ENCODE results near the gene GRID2.
"Not testable (repeated sequence)": the region's sequence is repeated elsewhere in the genome, so short reads cannot be mapped to it uniquely, and the experiment has no call there.

GRID2 gene

DNA sequence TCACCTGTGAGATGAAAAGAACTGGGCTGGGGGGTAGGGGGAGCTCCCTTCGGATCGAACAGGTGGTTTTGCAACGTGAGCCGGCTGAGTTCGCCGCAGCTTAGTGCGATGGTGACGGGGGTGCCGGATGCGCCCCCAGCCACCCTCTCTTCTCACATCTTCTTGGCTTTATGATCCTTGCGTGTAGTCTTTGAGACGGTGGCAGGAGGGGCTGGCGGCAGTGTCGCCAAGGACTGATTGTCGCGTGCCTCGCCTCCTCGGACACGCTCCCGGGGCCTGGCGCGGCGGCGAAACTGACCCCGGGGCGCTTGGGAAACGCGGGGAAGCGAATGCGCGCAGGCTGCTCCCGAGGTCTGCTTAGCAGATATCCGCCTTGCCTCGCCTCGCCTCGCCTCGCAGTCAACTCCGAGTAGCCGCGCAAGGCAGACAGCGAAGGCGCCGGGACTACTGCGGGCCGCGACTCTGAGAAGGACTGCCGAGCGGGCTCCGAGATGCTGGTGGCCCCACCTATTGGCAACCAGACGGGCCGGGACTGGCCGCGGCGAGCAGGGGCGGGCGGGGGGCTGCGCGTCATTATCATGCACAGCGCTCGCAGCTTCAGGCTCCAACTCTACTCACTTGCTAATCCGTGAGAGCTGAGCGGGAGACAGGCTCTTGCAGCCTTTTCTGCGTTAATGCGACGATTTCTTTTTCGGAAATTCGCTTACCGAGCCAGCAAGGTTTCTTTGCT lies 1.5 kb downstream of the GRID2 start:
- no peak for DNase-seq (ENCODE audit: low read depth in 2 of 2, low spot score in 1 of 2)

DNA sequence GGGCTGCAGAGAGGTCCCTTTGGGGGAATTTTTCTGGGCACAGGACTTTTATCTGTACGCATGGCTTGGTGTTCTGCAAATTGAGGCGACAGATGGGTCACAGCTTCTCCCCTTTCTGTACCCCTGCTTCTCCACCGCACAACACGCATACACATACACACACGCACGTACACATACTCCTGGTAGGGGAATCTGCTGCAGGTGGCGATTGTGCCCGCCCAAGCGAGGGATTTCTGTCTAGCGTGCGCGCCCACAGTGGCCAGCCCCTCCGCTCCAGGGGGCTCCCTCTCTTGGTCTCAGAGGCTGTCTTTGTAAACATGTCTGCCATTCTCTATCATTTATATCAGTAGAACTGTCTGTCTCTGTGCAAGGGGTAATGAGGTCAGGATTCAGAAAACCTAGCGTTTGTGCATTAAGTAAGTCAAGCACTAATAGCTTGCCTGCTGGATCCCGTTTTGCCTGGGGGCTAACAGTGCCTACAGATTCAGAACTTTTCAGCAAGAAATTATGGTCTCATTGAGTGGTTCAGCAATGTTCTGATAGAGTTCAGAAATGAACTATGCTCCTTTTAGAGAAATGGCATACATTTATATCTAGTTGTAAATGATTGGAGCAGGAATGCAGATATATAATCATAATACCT lies 2.2 kb downstream of the GRID2 start:
- no peak for DNase-seq (ENCODE audit: low read depth in 2 of 2, low spot score in 1 of 2)

DNA sequence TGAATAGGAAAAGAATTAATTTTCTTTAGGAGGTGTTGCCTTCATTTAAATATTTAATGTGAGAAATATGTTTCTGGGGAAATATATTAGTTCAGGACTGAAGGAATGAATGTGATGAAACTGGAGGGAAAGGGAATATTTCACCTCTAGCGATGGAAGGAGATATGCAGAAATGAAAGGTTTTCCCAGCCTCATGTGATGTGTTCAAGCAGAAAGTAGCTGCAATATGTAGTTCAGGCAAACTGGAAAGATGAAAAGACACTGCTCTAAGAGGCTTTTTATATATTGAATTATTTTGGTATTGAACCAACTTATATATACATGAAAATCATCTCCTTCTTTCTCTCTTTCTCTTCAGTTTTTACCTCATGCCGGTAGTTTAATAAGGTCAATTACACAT lies 3.4 kb downstream of the GRID2 start:
- DNase-seq (ENCODE audit: low read depth in 2 of 2, low spot score in 1 of 2), result no peak

DNA sequence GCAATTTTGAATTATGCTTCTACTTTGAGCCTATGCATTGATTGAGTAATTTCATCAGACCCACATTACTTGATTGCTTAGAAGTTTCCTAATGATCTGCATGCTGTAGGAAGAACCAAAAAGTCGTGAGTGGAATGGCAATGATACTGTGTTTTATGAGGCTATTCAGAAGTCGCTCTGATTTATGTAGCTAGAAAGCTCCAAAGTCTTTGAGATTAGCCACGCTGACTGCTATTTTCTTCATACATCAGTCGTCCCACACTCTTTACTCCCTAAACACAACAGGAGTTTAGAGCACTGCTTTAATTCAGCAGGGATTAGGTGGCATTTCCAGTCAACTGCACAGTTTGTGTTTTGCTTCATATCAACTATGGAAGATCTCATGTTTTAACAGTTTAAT lies 4.1 kb downstream of the GRID2 start:
- no peak for DNase-seq (ENCODE audit: low read depth in 2 of 2, low spot score in 1 of 2)

DNA sequence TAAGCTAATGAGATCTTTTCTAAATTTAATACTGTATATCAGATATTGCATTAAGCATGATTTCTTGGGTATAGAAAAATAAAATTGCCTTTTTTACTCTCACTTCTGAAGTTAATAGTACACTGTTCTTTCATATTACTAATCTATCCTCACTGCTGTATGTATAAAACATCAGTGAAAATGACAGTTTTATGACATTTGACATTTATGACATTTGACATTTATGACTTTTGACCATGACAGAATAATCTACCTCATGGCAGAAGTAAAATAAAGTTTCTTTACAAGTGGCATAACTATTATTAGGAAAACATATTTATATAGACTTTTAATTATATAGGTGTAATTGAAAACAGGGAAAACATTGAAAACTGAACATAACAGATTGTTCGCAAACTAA lies 13.3 kb downstream of the GRID2 start:
- no peak for DNase-seq (ENCODE audit: low read depth in 2 of 2, low spot score in 1 of 2)

DNA sequence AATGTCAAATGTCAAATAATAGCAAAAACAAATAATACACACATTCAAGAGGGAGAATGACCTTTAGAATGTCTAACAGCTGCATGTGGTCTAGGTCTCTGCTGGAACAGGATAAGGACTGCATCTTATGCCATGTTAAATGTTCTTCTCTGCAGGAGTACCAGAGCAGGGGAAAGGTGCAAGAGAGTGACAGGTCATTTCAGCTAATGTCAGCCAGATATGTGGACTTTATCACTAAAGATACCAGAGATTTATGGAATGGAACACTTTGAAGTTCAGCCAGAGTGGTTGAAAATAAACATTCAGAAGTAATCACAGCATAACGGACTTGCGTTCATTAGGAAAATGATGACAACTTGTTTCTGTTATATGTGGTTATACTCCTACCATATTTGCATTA lies 24.3 kb downstream of the GRID2 start:
- DNase-seq (ENCODE audit: low read depth in 2 of 2, low spot score in 1 of 2), result no peak

DNA sequence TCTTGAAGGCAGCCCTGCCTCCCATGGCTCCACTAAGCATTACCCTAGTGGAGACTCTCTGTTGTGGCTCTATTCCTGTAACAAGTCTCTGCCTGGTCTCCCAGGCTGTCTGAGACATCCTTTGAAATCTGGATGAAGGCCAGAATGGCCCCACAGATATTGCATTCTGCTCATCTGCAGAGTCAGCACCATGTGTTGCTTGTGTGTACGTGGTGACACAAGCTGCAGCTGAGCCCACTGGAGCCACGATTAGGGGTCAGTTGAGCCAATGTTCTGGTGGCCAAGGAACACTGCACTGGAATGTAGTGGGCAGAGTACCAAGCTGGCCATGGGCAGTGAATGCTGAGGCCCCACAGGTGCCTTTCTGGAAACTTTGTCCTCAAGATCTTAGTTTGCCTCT lies 29.2 kb downstream of the GRID2 start:
- DNase-seq (ENCODE audit: low read depth in 2 of 2, low spot score in 1 of 2), result no peak

DNA sequence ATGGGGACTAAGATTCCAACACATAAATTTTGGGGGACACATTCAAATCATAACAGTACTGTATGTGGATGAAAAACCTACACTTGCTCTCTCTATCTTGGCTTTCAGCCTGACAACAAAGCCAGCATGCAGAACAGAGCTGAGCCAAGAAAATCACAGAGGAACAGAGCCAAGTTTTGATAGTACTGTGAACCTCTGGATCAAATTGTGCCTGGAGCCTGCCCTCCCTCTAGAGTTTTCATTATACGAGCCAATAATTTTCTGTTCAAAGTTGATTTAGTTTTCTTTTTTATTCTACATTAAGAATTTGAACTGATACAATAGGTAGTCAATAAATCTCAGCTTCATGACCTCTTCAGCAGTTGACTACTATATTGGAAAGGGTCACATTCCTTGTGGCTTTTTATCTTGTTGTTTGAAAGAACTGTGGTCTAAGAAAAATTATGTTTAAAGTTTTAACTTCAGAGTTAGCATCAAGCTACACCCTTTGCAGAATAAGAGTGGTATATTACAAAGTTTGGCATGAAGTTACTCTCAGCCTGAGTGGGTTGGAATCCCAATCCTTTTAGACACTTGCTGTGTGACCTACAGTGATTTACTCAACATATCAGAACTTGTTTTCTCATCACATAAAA lies 31.1 kb downstream of the GRID2 start:
- no peak for DNase-seq (ENCODE audit: low read depth in 2 of 2, low spot score in 1 of 2)

DNA sequence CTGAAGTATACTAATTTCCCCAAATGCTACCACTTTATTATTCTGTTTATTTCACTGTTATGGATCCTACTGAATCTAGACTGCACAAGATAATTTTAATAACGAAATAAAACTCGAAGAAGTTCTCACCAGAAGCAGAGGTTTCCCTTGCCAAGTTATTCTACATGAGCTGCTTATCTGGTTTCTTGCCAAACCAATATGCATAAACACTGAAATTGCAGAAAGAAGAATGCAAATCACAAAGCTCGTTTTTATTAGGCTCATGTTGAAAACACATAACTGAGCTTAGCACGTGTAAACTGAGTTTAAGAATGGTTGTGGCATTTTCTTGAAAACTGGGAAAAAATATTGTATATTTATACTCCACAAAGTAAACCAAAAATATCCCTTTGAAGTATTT lies 35.9 kb downstream of the GRID2 start:
- DNase-seq (ENCODE audit: low read depth in 2 of 2, low spot score in 1 of 2), result no peak

DNA sequence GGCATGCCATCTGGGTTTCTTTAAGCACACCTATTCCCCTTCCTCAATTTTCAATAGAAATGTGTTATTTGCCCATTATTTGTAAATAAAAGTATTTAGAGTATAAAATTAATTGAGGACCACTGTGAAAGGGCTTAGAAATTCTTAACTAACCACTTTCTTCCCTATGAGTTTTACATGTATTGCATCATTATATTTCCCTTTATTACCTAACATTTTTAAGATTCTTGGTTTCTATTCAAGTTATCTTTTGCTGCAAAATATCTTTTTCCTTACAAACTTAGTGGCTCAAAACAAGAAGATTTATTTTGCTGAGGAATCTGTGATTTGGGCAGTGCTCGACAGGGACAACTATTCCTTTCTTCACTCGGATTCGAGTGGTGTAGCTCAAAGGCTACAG lies 40.5 kb downstream of the GRID2 start:
- no peak for DNase-seq (ENCODE audit: low read depth in 2 of 2, low spot score in 1 of 2)

DNA sequence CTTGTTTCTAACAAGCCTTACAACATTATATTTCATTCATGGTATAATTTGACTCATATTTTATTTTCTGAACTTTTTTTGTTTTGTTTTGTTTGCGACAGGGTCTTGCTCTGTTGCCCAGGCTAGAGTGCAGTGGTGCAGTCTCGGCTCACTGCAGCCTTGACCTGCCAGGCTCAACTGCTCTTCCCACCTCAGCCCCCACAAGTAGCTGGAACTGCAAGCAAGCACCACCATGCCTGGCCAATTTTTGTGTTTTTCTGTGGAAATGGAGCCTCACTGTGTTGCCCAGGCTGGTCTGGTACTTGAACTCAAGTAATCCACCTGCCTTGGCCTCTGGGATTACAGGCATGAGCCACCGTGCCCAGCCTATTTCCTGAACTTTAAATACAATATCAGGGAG lies 42.5 kb downstream of the GRID2 start:
- DNase-seq (ENCODE audit: low read depth in 2 of 2, low spot score in 1 of 2), result no peak

DNA sequence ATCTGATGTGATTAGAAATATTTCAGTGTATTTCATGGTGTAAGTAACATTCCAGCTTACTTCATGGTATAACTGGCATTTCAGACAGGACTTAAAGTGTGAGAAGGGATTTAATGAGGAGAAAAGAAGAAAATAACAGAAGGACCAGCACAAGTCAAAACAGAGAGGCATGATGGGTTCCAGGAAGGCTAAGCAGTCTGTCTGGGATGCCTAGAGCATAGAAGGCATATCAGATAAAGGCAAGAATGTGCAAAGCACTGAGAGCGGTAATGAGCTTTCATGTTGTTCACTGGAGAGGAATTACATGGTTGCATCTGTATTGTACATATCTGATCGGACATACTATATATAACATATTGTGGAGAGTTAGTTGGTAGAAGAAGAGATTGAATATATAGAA lies 54.2 kb downstream of the GRID2 start:
- DNase-seq (ENCODE audit: low read depth in 2 of 2, low spot score in 1 of 2), result no peak

DNA sequence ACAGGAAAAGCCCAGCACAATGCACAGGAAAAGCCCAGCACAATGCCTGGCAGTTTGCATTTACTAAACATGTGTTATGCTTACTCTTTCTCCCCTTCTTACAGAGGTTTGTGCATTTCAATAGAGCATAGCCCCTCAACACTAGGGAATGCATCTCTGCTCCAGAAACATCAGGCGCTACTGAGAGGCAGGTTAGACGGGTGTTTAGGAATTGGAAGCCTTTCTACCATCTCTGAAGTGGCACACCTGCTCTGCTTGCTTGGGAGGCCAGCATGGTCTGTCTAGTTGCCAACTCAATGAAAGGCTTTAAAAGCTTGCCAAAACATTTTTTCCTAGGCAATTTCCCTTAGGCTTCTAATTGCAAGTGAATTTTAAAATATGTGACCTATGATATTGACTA lies 55.7 kb downstream of the GRID2 start:
- DNase-seq (ENCODE audit: low read depth in 2 of 2, low spot score in 1 of 2), result no peak

DNA sequence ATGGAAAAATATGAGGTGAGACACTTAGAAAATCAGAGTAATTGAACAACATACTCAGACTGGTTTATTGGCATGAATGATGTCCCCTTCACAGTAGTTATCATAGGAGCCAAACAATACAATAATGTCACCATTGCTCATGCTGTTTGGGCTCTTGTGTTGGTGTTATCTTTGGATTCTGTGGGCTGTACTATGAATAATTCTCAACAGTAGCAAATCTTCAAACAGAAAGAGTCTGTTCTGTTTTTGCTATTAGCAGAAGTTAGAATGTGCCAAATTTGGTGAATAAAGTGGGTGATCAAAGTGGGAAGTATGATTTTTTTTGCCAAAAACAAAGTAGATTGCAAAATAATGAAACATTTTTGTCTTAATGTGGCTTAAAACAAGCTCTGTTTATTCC lies 58.3 kb downstream of the GRID2 start:
- no peak for DNase-seq (ENCODE audit: low read depth in 2 of 2, low spot score in 1 of 2)

DNA sequence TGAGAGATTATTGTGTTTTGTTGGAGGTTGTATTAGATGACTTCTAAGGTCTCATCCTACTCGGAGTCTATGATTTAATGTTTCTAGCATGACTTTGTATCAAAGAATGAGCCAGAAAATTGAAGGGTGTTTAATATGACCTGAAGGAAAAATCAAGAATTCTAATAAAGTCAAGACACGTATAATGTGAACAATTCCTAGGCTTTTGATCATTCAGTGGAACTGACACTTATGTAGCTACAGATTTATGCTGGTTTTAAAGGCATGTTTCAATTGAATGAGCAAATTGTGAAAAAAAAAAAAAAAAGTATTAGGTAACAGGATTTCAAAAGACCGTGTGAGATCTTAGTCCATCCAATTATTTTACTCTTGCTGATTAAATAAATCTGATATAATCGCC lies 64.9 kb downstream of the GRID2 start:
- no peak for DNase-seq (ENCODE audit: low read depth in 2 of 2, low spot score in 1 of 2)

DNA sequence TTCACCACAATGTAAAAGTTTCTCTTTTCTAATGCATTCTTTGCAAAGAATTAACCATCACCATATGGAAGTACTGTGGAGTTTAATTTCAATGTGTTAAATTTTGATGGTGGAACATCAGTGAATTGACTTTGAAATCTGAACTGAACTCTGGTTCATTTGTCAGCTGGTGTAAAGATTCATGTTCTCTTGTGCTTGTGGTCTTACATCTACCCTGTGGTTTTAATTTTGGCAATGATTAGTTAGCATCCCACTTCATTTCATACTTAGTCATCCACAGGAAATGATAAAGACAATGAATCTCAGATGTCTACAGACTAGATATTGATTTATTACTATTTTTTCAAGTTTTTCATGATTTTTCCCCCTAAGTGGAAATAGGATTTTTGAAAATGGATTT lies 77.8 kb downstream of the GRID2 start:
- DNase-seq (ENCODE audit: low read depth in 2 of 2, low spot score in 1 of 2), result no peak

DNA sequence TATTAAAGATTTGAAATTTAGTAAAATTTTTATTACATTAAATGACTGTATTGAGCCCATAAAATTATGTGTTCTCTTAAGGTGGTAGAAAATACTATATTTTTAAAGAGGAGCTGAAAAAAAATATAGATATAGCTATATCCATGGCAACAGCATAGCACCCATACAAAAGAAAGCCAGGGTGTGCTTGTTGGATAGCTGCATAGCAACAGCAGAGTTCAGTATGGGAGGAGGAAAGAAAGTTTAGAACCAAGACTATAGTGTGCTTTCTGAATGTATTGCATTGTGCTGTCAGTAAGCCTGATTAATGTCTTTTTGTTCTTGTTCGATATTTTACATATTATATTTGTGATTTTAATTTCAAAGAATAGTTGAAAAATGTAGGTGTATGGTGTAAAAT lies 78.4 kb downstream of the GRID2 start:
- DNase-seq (ENCODE audit: low read depth in 2 of 2, low spot score in 1 of 2), result no peak

DNA sequence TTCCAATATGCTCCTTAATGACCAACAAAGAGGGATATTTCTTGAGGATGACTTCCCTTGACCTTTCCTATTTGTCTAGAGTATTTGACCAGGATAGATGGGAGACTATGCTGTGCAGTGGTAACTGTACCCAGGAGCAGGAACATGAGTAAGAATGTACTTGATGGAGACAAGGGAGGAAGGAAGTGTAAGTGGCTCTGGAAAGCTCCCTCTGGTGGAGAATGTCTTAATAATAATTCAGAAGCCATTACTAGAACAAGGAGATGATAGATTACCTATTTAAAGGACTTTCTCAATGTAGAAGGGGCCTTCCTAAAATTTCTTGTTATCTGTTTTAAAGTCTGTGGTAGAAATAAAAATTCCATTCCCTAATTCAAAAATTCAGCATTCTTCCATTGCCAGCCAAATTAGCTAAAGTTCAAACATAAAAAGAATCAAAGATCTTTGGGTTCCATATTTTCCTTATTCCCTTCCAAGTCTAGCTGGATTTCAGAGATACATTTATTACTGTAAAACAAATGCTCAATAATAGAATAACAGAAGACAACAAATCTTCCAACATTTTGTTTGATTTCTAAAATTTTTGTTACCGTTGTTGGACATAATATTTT lies 83.8 kb downstream of the GRID2 start:
- DNase-seq (ENCODE audit: low read depth in 2 of 2, low spot score in 1 of 2), result no peak

DNA sequence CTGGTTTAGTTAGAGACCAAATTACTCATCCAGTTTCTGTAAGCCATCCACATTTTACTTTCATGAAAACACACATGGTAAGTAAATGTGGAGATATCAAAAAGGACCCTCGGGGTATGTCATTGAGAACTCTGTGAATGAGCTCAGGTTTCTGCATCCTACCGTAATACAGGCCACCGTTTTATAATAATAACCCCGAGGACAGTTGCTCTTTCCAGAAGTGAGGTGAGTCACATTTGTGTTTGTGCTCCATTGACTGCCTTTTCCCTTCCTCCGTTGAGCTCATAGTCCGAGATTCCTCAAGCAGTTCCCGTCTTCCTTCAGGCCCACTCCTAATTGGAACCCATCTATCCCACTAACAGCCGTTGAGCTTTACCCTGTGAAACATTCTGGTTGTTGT lies 95.3 kb downstream of the GRID2 start:
- DNase-seq (ENCODE audit: low read depth in 2 of 2, low spot score in 1 of 2), result no peak

DNA sequence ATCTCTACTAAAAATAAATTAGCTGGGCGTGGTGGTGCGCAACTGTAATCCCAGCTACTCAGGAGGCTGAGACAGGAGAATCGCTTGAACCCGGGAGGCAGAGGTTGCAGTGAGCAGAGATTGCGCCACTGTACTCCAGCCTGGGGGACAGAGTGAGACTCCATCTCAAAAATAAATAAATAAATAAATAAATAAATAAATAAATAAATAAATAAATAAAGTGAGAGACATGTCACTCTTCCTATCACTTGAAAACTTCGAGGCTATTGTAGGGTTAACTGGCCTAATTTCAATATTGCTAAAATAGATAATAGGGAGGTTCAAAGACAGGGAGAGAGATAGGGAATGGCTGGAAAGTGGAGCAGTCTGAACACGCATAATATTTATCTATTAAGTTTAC lies 99.8 kb downstream of the GRID2 start:
- not testable (repeated sequence) for DNase-seq (ENCODE audit: low read depth in 2 of 2, low spot score in 1 of 2)

DNA sequence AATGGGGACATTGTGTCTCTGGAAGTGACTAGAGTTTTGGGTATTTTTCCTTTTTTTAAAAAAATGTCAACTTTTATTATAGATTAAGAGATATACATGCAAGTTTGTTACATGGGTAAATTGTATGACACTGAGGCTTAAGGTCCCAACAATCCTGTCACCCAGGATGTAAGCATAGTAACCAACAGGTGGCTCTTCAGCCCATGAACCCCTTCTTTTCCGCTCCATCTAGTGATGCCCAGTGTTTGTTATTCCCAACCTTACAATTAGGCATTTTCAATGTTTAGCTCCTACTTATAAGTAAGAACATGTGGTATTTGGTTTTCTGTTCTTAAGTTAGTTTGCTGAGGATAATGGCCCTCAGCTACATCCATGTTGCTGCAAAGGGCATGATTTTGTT lies 102.7 kb downstream of the GRID2 start:
- DNase-seq (ENCODE audit: low read depth in 2 of 2, low spot score in 1 of 2), result no peak

DNA sequence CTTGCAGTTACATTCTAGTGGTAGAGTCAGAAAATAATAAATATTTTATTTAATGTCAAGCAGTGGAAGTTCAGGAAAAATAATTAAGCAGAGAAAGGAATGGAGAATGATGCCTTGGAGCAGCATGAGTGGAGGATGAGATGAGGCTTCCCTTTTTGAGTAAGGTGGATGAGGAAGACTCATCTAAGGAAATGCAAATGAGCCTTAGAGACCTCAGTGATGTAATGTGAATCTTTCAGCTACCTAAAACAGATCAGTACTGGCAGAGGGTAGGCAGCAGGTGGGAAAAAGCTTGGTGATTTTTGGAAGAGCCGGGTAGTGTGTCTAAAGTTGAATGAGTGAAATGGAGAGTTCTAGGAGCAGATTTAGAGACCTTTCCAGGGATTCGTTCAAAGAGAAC lies 118.2 kb downstream of the GRID2 start:
- DNase-seq (ENCODE audit: low read depth in 2 of 2, low spot score in 1 of 2), result no peak
